Measurements from ENCODE around the gene PLXNA4.

- TF ChIP-seq CTCF (IDR thresholded peaks at IDR 0.05): no peak
- TF ChIP-seq POLR2A (IDR thresholded peaks at IDR 0.05): no peak
These were observed 21.8 kb downstream of the PLXNA4 start for GRCh38 chr7:132554446-132554845.

All from body of pancreas (tissue), 4 donors.